GM19025 (cell line): ENCODE results near the gene TGFBI.

Source experiments
- ATAC-seq: cut with Tn5 transposase; IDR thresholded peaks from one replicate; pipeline ENCODE4 v1.9.1; 2021; ENCODE audit warnings: mild to moderate bottlenecking, low read depth, moderate library complexity; ENCODE audit not compliant: unreplicated experiment

Gene TGFBI

GRCh38 chr5:136082390-136083193 is 53.8 kb downstream of the TGFBI start:
- ATAC-seq = no peak

GRCh38 chr5:136084698-136085097 is 55.9 kb downstream of the TGFBI start:
- no peak for ATAC-seq

- ATAC-seq = no peak
Measured at GRCh38 chr5:136086783-136087566, 58.2 kb downstream of the TGFBI start.

- ATAC-seq = no peak
Measured at GRCh38 chr5:136087961-136088871, 59.4 kb downstream of the TGFBI start.

- ATAC-seq = no peak
Measured at GRCh38 chr5:136089791-136090190, 61.0 kb downstream of the TGFBI start.

- no peak for ATAC-seq
Measured at GRCh38 chr5:136090319-136090718, 61.5 kb downstream of the TGFBI start.

- ATAC-seq = no peak
Measured at GRCh38 chr5:136094189-136094912, 65.6 kb downstream of the TGFBI start.

GRCh38 chr5:136094913-136095641 is 66.3 kb downstream of the TGFBI start:
- no peak for ATAC-seq

GRCh38 chr5:136098176-136098575 is 69.4 kb downstream of the TGFBI start:
- ATAC-seq = no peak

GRCh38 chr5:136099870-136100269 is 71.1 kb downstream of the TGFBI start:
- no peak for ATAC-seq

GRCh38 chr5:136101884-136102283 is 73.1 kb downstream of the TGFBI start:
- no peak for ATAC-seq

- ATAC-seq = peak; percentile 67
Measured at GRCh38 chr5:136103118-136103517, 74.3 kb downstream of the TGFBI start.

- no peak for ATAC-seq
Measured at GRCh38 chr5:136104306-136104965, 75.6 kb downstream of the TGFBI start.

- no peak for ATAC-seq
Measured at GRCh38 chr5:136106351-136107031, 77.7 kb downstream of the TGFBI start.

- peak; percentile 69 for ATAC-seq
Measured at GRCh38 chr5:136108180-136108611, 79.4 kb downstream of the TGFBI start.

- no peak for ATAC-seq
Measured at GRCh38 chr5:136108766-136109165, 80.0 kb downstream of the TGFBI start.

GRCh38 chr5:136109453-136110135 is 80.8 kb downstream of the TGFBI start:
- no peak for ATAC-seq
